K562 (cell line): ENCODE data around the gene C4orf50. TPM values are rescaled to one million over a fixed set of nuclear protein-coding genes. Genes with fewer than 3 reads are reported as not detected.

Experiments
- ATF1 ChIP-seq, 2 experiments: fragments of 450-650 bp in 1 of 2; IDR thresholded peaks; 2 replicates each; pipeline ENCODE4 v1.6.1; 2016; ENCODE audit warnings: missing compliant biosample characterization in 1 of 2, missing genetic modification characterization in 1 of 2
- ATF6 ChIP-seq: sonication (generic); formaldehyde crosslinking; IDR thresholded peaks from 2 replicates; pipeline ENCODE4 v1.4.0; 2020; ENCODE audit warnings: mild to moderate bottlenecking, missing genetic modification reagents
- ETV1 ChIP-seq: fragments of 450-650 bp; conservative IDR thresholded peaks from 2 replicates; pipeline ENCODE4 v1.6.1; 2016; ENCODE audit warnings: missing genetic modification characterization, control low read depth, low read depth, missing compliant biosample characterization
- GABPA ChIP-seq: fragments of 200-800 bp; sonication (Bioruptor generic); conservative IDR thresholded peaks from 2 replicates; pipeline ENCODE4 v1.6.1; 2016; ENCODE audit warnings: low read depth, missing genetic modification characterization, missing compliant biosample characterization
- HNRNPUL1 ChIP-seq: fragments of 200-400 bp; formaldehyde crosslinking; IDR thresholded peaks from 2 replicates; pipeline ENCODE4 v1.6.1; 2017; ENCODE audit warnings: low read length
- MEIS2 ChIP-seq: fragments of 450-650 bp; IDR thresholded peaks from 2 replicates; pipeline ENCODE4 v1.6.1; 2014; ENCODE audit warnings: mild to moderate bottlenecking; ENCODE audit not compliant: partially characterized antibody
- NFRKB ChIP-seq: fragments of 450-650 bp; IDR thresholded peaks from 2 replicates; pipeline ENCODE4 v1.6.1; 2016; ENCODE audit warnings: low read depth
- POLR2H ChIP-seq: IDR thresholded peaks from 2 replicates; pipeline ENCODE4 v1.6.1; 2016; ENCODE audit warnings: missing genetic modification characterization, low read depth, mild to moderate bottlenecking, control low read depth, missing compliant biosample characterization, moderate library complexity
- PTBP1 ChIP-seq: fragments of 200-400 bp; formaldehyde crosslinking; IDR thresholded peaks from 2 replicates; pipeline ENCODE4 v1.6.1; 2017; ENCODE audit warnings: low read depth, low read length
- PURB ChIP-seq: sonication (generic); formaldehyde crosslinking; IDR thresholded peaks from 2 replicates; pipeline ENCODE4 v1.9.0; 2021; ENCODE audit warnings: low read depth, mild to moderate bottlenecking, missing genetic modification reagents
- SIN3A ChIP-seq, 2 experiments: fragments of 150-350 bp in 1 of 2; IDR thresholded peaks; 2 replicates each; pipeline ENCODE4 v1.6.1; 2011 to 2016; ENCODE audit warnings: borderline replicate concordance in 2 of 2, low read depth in 2 of 2, low read length in 2 of 2, mild to moderate bottlenecking in 2 of 2, moderate library complexity in 2 of 2; ENCODE audit not compliant: control insufficient read depth in 1 of 2
- SMAD2 ChIP-seq: fragments of 150-350 bp; IDR thresholded peaks from 2 replicates; pipeline ENCODE4 v1.6.1; 2014; ENCODE audit warnings: low read depth, mild to moderate bottlenecking, low read length
- SMAD4 ChIP-seq: fragments of 250-450 bp; sonication (Bioruptor Pico); conservative IDR thresholded peaks from 2 replicates; pipeline ENCODE4 v1.8.0; 2021; ENCODE audit warnings: inconsistent platforms, mild to moderate bottlenecking, moderate library complexity
- TFAP4 ChIP-seq: sonication (generic); formaldehyde crosslinking; IDR thresholded peaks from 2 replicates; pipeline ENCODE4 v1.8.0; 2022; ENCODE audit warnings: missing genetic modification reagents, mild to moderate bottlenecking, moderate library complexity, borderline replicate concordance
- TFE3 ChIP-seq: fragments of 450-650 bp; formaldehyde crosslinking; IDR thresholded peaks from 2 replicates; pipeline ENCODE4 v1.4.0; 2020; ENCODE audit warnings: mild to moderate bottlenecking, mixed read lengths
- ZNF232 ChIP-seq: sonication (generic); formaldehyde crosslinking; IDR thresholded peaks from 2 replicates; pipeline ENCODE4 v1.8.0; 2022; ENCODE audit warnings: mild to moderate bottlenecking, missing genetic modification reagents
- ZNF609 ChIP-seq: sonication (generic); formaldehyde crosslinking; IDR thresholded peaks from 2 replicates; pipeline ENCODE4 v1.8.1; 2023; ENCODE audit warnings: missing genetic modification reagents, mild to moderate bottlenecking, borderline replicate concordance
- ZNF644 ChIP-seq: fragments of 200-800 bp; sonication (Bioruptor generic); IDR thresholded peaks from 2 replicates; pipeline ENCODE4 v1.6.1; 2016; ENCODE audit warnings: low read depth, missing genetic modification characterization, missing compliant biosample characterization
- polyA plus RNA-seq, 8 experiments: library from polyadenylated mRNA; depleted of rRNA in 4 of 8; stranded (reverse) in 5 of 8; unstranded in 3 of 8; fragments of >200 nt; fragmentation: Nextera tagmentation in 2 of 8; fragmentation: Illumina TruSeq in 1 of 8; extraction: Ambion mirVana in 2 of 8; extraction: Trizol in 1 of 8; gene quantifications; 2 replicates each; pipeline versions ENCODE4 v1.2.1 to v1.2.3, GENCODE V29; 2011 to 2014; ENCODE audit warnings: inconsistent platforms in 1 of 8, missing spikeins in 1 of 8
- total RNA-seq, 7 experiments: library from RNA; depleted of rRNA in 6 of 7; stranded (reverse); fragments of >200 nt in 6 of 7; fragmentation: Illumina TruSeq in 2 of 7; extraction: Trizol in 2 of 7; gene quantifications; 2 replicates each; pipeline versions ENCODE4 v1.2.1 to v1.2.3, GENCODE V29; 2011 to 2021; ENCODE audit warnings: low replicate concordance in 1 of 7

The C4orf50 gene
- total and polyA plus RNA-seq, 9 of the 15 experiments (the other 6 are each of a cell fraction or from before 2014, with no cell fraction given), result not detected

GRCh38 chr4:5940470-5941203 is 77.6 kb downstream of the C4orf50 start (continued):
- TF ChIP-seq TFE3 (CRISPR knock-in tag) (no peak), PURB (no peak), ZNF232 (CRISPR knock-in tag) (no peak), ZNF609 (no peak), NFRKB (no peak), ATF6 (CRISPR knock-in tag) (no peak), PTBP1 (no peak), SMAD4 (no peak), MEIS2 (no peak), ATF1 (CRISPR knock-in tag; IDR thresholded peaks at IDR 0.05) (no peak), ATF1 (tag; IDR thresholded peaks at IDR 0.05) (peak; percentile 31), ETV1 (tag) (peak; percentile 44), HNRNPUL1 (no peak), SIN3A (IDR thresholded peaks at IDR 0.05; ENCODE audit: borderline replicate concordance in 2 of 2, control insufficient read depth in 1 of 2, low read depth in 2 of 2, low read length in 2 of 2) (no peak), TFAP4 (CRISPR knock-in tag) (no peak), ZNF644 (tag) (no peak), GABPA (tag) (peak; percentile 71), SMAD2 (no peak), POLR2H (tag) (no peak)
